Omental fat pad (tissue), 4 donors: Measurements from ENCODE around the gene AUTS2. TPM values are rescaled to one million over a fixed set of nuclear protein-coding genes. Genes with fewer than 3 reads are reported as not detected.

ENCODE experiments used
- ATAC-seq: fragments of 150-250 bp; one replicate; pipeline ENCODE4 v1.9.1; 2016; ENCODE audit warnings: mild to moderate bottlenecking, moderate library complexity; ENCODE audit not compliant: low FRiP score
- DNase-seq: peaks from one replicate; pipeline ENCODE4 v3.0.0-alpha.2; 2019; ENCODE audit warnings: low spot score
- total RNA-seq, 4 donors: library from RNA; depleted of rRNA; stranded (reverse); fragments of >200 nt; gene quantifications; one replicate each; pipeline ENCODE4 v1.1.0, GENCODE V29; 2016
- TF ChIP-seq, protein P1 (sequence below), 3 donors: fragments of 450-650 bp; IDR thresholded peaks; one replicate each; pipeline ENCODE4 v1.5.1; 2016 to 2017; ENCODE audit warnings: antibody characterized with exemption in 3 of 3, mild to moderate bottlenecking in 3 of 3, moderate library complexity in 2 of 3

Gene AUTS2
- total RNA-seq, 4 donors from 2014 or later, result 13.2 to 27.0 (median 21.2) TPM

DNA sequence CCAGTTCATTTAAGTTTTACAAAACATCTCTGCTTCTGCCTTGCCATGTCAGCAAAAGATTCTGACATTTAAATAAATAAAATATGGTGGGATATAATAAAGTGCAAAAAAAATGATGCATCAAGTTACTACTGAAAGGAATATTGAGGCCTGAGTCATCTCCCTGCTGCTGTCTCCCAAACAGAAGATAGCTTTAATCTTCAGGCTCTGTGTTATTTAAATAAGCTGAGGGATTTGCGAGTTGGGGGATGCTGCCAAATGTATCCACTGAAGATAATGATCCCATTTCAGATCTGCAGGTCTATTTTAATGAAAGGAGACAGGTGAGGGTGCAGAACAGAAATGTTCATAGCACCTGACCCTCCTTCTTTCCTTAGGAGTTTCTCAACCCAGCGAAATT is 720.8 kb downstream of the AUTS2 start:
- DNase-seq, result no peak
- TF ChIP-seq, protein P1, sequence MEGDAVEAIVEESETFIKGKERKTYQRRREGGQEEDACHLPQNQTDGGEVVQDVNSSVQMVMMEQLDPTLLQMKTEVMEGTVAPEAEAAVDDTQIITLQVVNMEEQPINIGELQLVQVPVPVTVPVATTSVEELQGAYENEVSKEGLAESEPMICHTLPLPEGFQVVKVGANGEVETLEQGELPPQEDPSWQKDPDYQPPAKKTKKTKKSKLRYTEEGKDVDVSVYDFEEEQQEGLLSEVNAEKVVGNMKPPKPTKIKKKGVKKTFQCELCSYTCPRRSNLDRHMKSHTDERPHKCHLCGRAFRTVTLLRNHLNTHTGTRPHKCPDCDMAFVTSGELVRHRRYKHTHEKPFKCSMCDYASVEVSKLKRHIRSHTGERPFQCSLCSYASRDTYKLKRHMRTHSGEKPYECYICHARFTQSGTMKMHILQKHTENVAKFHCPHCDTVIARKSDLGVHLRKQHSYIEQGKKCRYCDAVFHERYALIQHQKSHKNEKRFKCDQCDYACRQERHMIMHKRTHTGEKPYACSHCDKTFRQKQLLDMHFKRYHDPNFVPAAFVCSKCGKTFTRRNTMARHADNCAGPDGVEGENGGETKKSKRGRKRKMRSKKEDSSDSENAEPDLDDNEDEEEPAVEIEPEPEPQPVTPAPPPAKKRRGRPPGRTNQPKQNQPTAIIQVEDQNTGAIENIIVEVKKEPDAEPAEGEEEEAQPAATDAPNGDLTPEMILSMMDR (IDR thresholded peaks at IDR 0.05), result no peak
- no peak for ATAC-seq

DNA sequence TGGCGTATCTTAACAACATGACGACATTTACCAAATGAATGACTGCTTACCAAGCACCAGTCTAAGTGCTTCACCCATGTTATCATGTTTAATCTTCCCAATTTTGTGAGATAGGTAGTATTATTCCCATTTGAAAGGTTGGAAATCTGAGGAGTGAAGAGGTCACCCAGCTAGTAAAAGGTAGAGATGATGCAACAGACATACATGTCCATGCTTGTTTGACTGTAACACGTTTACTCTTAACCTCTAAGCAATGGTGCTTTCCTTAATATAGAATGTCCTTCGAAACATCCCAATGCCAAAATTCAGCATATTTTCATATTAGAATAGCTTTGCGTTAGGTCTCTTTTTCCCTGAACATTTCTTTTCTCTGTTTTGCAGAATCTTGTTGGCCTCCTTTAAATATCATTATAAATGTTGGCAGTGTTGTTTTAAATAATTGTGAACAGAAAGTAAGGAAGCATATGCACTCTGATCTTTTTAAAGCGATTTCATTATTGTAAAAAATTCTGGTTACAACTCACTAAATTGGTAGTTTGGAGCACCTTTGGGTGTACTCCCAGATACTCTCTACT is 722.8 kb downstream of the AUTS2 start:
- TF ChIP-seq, protein P1 (IDR thresholded peaks at IDR 0.05), result no peak
- DNase-seq, result no peak
- no peak for ATAC-seq

DNA sequence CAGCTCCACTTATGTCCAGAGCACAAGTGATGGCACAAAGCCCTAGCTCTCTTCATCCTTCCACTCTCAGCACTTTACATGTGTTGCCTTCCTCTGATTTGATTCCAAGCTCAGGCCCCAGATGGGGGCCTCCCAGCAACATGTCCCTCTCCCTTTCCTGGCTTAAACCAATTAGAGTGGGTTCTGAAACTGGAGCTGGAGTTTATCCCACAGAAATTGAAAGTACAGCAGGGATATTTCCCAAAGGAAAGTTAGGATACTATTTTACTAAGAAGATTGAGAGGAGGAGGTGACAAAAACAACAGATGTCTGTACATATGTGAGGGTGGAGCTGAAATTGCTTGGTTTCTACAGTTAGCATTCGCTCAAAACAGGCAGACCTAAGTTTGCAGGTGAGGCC is 724.6 kb downstream of the AUTS2 start:
- DNase-seq (no peak), ATAC-seq (no peak)
- TF ChIP-seq, protein P1 (IDR thresholded peaks at IDR 0.05), result no peak

DNA sequence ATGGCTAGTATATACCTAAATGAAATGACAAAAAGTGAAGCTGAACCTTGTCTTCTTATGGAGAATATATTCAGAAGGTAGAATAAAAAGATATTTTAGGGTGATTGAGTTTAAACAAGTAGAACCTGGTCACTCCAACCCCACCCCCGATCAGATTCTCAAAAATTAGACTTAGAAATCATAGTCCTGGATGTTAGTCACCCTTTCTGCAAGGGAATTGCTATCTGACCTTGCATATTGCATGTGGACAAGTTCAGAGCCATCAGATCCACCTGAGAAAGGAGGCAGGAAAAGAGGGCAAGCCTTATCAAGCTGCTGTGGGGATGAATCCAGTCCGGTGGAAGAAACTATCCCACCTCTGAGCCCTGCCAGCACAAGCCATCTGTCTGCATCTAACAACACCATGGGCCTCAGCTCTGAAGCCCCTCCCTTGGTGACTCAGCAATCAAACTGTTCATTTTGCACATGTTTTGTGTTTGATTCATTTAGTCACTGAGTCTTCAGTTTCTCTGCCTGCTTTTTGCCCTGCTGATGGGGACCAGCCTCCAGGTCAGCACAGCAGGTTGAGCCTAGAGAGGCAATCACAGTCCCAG is 727.3 kb downstream of the AUTS2 start:
- TF ChIP-seq, protein P1 (IDR thresholded peaks at IDR 0.05), result no peak
- peak; percentile 75 for ATAC-seq
- DNase-seq, result no peak

DNA sequence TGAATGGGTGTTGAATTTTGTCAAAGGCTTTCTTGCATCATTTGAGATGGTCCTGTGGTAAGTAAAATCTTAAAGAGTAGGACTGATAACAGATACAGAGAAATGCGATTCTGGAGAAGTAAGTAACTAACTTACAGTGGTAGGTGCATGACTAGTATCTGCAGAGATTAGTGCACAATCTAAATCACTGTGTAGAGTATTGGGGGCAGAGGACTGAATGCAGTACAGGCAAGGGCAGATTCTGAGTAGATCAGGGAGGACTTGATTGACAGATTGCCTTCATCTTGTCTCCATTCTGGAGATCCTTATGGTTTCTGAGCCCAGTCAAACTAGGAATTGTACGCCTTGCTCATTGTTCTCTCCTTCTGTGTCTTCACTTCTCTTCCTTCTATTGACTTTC is 736.0 kb downstream of the AUTS2 start:
- DNase-seq (no peak), ATAC-seq (no peak)
- TF ChIP-seq, protein P1 (IDR thresholded peaks at IDR 0.05), result no peak

DNA sequence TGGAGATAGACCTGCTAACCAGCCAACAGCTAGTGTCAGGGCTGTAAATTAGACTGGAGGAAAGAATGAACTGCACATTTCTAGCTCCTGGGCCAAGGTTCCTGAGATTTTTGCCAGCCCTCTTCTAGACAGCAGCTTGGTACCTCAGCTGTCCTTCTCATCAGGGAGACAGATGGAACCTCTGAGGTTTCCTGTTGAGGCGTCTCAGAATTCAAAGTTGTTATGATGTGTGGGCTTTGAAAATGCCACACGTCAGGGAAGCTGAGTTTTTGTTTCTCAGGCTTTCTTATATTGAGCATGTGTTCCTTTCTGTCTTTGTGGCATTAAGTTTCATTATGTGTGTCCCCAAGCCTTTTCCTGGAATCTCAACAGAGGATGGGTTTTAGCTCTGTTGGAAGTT is 736.6 kb downstream of the AUTS2 start:
- no peak for DNase-seq
- ATAC-seq, result no peak
- TF ChIP-seq, protein P1 (IDR thresholded peaks at IDR 0.05), result no peak

DNA sequence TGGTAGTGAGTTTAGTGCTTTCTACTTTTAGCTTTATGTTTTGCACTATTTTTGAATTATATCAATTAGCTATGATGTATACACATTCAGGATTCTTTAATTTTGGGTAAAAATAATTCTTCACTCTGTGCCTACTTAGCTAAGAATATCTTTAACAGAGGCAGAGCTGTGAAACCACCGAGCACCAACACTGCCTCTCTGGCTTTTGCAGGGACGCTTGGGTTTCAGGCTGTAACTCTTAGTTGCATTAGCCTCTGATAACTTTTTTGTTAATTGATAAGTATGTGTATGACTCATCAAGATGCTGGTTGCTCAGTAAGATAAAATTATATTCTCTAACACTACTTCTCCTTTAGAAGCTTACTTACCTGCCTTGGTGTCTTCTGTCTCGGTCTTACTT is 738.3 kb downstream of the AUTS2 start:
- ATAC-seq, result no peak

More for the DNA sequence above, 738.3 kb downstream of the AUTS2 start:
- no peak for DNase-seq
- TF ChIP-seq, protein P1 (IDR thresholded peaks at IDR 0.05), result no peak
